Measurements from ENCODE around the gene SZT2. TPM values are rescaled to one million over a fixed set of nuclear protein-coding genes. Genes with fewer than 3 reads are reported as not detected.
A peak's percentile ranks its signal among the peaks of the same experiment; 100 is the strongest.

SZT2 gene
- total and polyA plus RNA-seq, 10 of the 15 experiments (the other 5 are each of a cell fraction or from before 2014, with no cell fraction given) = 1.4 to 38.3 (median 12.7) TPM

GRCh38 chr1:43370564-43370963, 19.1 kb upstream of the SZT2 start:
- H3K79me2 ChIP-seq (ENCODE audit: control insufficient read depth, insufficient read depth, low read length) = peaks cover 30% of the 10 kb centered on the region
- no peaks in the 10 kb centered on the region for H3K27me3 ChIP-seq (replicated peaks in 1 of 2; ENCODE audit: control insufficient read depth in 2 of 2, insufficient read depth in 2 of 2, low read length in 1 of 2)
- intact Hi-C loops (cut with micrococcal nuclease; ENCODE audit: unreplicated experiment) = no loop called here
- peaks cover 0 to 1% of the 10 kb centered on the region in 2 experiments; a peak in 1 of 4 replicates for H3K36me3 ChIP-seq (ENCODE audit: control insufficient read depth in 2 of 2, insufficient read depth in 2 of 2, low read length in 1 of 2)
- POLR2A ChIA-PET = interaction anchor here (0.7 to 1.4 kb wide), 5 partner anchors 11 to 583 kb away, joined by 4 to 8 read pairs (median 6); partner anchors contain the start of genes MED8 and SZT2
- SMC1A ChIA-PET (ENCODE audit: uncharacterized antibody, unreplicated experiment) = interaction anchor here (0.7 to 1.1 kb wide), 2 partner anchors 13 to 572 kb away, joined by 3 to 4 read pairs; no protein-coding TSS in a partner anchor
- no TSS peak for BruUV-seq (replicated peaks)
- H3K4me1 ChIP-seq (ENCODE audit: control insufficient read depth, insufficient read depth, low read length) = peaks cover 4% of the 10 kb centered on the region; the same call in 1 of the 2 replicates
- FAIRE-seq = peak; percentile 41
- CTCF ChIA-PET = interaction anchor here (1.6 to 1.7 kb wide), 2 partner anchors 12 to 19 kb away, joined by 7 to 8 read pairs; partner anchors contain the start of genes CDC20, MED8 and SZT2
- no peak overlapping the region for H3K4me3 ChIP-seq
- H2AFZ ChIP-seq (ENCODE audit: control insufficient read depth, low read depth, low read length) = no peak overlapping the region
- H3K9ac ChIP-seq (ENCODE audit: control insufficient read depth, insufficient read depth, low read length) = no peak overlapping the region
- H3K9me3 ChIP-seq (replicated peaks; ENCODE audit: control insufficient read depth, insufficient read depth, low read length) = no peaks in the 10 kb centered on the region
- no peaks in the 10 kb centered on the region for H4K20me1 ChIP-seq (ENCODE audit: control insufficient read depth, insufficient read depth)
- H3K27ac ChIP-seq (ENCODE audit: control insufficient read depth, insufficient read depth) = no peak overlapping the region
- WGBS (ENCODE audit: insufficient coverage, insufficient replicate concordance, low lambda C conversion rate, missing lambda C conversion rate) = 70% methylated on average over 4 of the region's 4 CpGs
- in situ Hi-C loops (cut with MboI) = no loop called here
- H3K4me2 ChIP-seq (ENCODE audit: control insufficient read depth, insufficient read depth) = no peak overlapping the region
- no peak for DNase-seq (ENCODE audit: low read depth, low spot score)
- ATAC-seq = no peak
- RAD21 ChIA-PET (ENCODE audit: unreplicated experiment) = no interaction called here
- no peak for TF ChIP-seq NR2F1 (conservative IDR thresholded peaks at IDR 0.05)
- peak; percentile 48 for TF ChIP-seq BCL3 (IDR thresholded peaks at IDR 0.05; ENCODE audit: borderline replicate concordance, insufficient read depth, low read depth, low read length, poor library complexity, severe bottlenecking)

GRCh38 chr1:43372172-43372571, 17.5 kb upstream of the SZT2 start:
- no peaks in the 10 kb centered on the region for H3K9me3 ChIP-seq (replicated peaks; ENCODE audit: control insufficient read depth, insufficient read depth, low read length)
- no peak overlapping the region for H2AFZ ChIP-seq (ENCODE audit: control insufficient read depth, low read depth, low read length)
- peaks cover 3% of the 10 kb centered on the region; the same call in 1 of the 2 replicates for H3K4me1 ChIP-seq (ENCODE audit: control insufficient read depth, insufficient read depth, low read length)
- ChIA-PET RAD21 (ENCODE audit: unreplicated experiment) (no interaction called here), CTCF (interaction anchor here (1.0 to 1.3 kb wide), 2 partner anchors 42 to 145 kb away, joined by 3 to 4 read pairs; no protein-coding TSS in a partner anchor), POLR2A (interaction anchor here (0.7 kb wide), 1 partner anchor 9 kb away, joined by 3 read pairs; no protein-coding TSS in a partner anchor), SMC1A (ENCODE audit: uncharacterized antibody, unreplicated experiment) (no interaction called here)
- H4K20me1 ChIP-seq (ENCODE audit: control insufficient read depth, insufficient read depth) = no peaks in the 10 kb centered on the region
- WGBS (ENCODE audit: insufficient coverage, insufficient replicate concordance, low lambda C conversion rate, missing lambda C conversion rate) = 92% methylated on average over 5 of the region's 5 CpGs
- no peak for FAIRE-seq
- no peak for ATAC-seq
- H3K9ac ChIP-seq (ENCODE audit: control insufficient read depth, insufficient read depth, low read length) = no peak overlapping the region
- no peaks in the 10 kb centered on the region for H3K27me3 ChIP-seq (replicated peaks in 1 of 2; ENCODE audit: control insufficient read depth in 2 of 2, insufficient read depth in 2 of 2, low read length in 1 of 2)
- H3K4me2 ChIP-seq (ENCODE audit: control insufficient read depth, insufficient read depth) = no peak overlapping the region
- no peak overlapping the region for H3K4me3 ChIP-seq
- no peak for DNase-seq (ENCODE audit: low read depth, low spot score)
- intact Hi-C loops (cut with micrococcal nuclease; ENCODE audit: unreplicated experiment) (no loop called here), in situ Hi-C loops (cut with MboI) (no loop called here)
- no TSS peak for BruUV-seq (replicated peaks)
- H3K36me3 ChIP-seq (ENCODE audit: control insufficient read depth in 2 of 2, insufficient read depth in 2 of 2, low read length in 1 of 2) = no peaks in the 10 kb centered on the region
- H3K27ac ChIP-seq (ENCODE audit: control insufficient read depth, insufficient read depth) = no peak overlapping the region
- peaks cover 14% of the 10 kb centered on the region for H3K79me2 ChIP-seq (ENCODE audit: control insufficient read depth, insufficient read depth, low read length)
- TF ChIP-seq CUX1 (IDR thresholded peaks at IDR 0.05; ENCODE audit: insufficient replicate concordance, low read depth, low read length) (no peak), POLR2AphosphoS5 (IDR thresholded peaks at IDR 0.05; ENCODE audit: low read length) (no peak)

Measured in GM12878 (cell line).